Stomach (tissue), 4 donors: Measurements from ENCODE around the gene ACER1.

Source experiments
- POLR2A ChIP-seq, 4 donors: fragments of 450-650 bp; IDR thresholded peaks; one replicate each; pipeline ENCODE4 v1.6.1; 2016; ENCODE audit warnings: antibody characterized with exemption in 4 of 4, control low read depth in 2 of 4, mild to moderate bottlenecking in 1 of 4, moderate library complexity in 1 of 4
- TF ChIP-seq, protein P1 (sequence below), 7 experiments: fragments of 450-650 bp in 4 of 7; fragments of 200-600 bp in 3 of 7; sonication (generic) in 3 of 7; IDR thresholded peaks; one replicate each; pipeline ENCODE4 v1.5.1; 2016 to 2019; ENCODE audit warnings: antibody characterized with exemption in 7 of 7, control low read depth in 2 of 7, mild to moderate bottlenecking in 1 of 7

DNA sequence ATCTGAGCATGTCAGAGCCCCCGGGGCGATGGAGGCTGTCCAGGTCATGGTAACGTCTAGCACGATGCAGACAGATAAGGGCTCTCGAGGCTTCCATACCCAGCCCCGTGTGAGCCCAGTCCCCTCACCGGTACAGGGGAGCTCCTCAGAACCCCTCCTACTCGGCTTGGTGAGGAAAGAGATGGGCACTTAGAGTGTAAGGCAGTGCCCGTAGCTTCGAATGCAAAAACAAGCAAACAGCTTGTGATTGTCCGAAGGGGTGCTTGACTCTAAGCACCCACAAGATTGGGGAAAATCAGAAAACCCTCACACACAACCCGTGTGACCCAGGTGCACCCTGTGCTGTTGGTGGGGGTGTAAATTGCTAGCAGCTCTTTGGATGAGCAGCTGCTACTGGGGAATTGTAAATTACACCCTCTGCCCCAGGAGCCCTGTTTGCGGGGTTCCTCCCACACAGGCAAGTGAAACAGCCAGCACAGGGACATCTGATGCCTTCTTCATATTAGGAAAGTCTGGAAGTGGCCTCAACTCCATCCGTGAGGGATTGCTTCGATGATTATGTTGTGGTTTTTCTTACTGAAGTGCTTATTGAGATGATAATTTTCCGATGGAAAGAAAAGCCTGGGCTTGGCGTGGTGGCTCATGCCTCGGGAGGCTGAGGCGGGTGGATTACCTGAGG lies 43.2 kb upstream of the ACER1 start:
- TF ChIP-seq, protein P1, sequence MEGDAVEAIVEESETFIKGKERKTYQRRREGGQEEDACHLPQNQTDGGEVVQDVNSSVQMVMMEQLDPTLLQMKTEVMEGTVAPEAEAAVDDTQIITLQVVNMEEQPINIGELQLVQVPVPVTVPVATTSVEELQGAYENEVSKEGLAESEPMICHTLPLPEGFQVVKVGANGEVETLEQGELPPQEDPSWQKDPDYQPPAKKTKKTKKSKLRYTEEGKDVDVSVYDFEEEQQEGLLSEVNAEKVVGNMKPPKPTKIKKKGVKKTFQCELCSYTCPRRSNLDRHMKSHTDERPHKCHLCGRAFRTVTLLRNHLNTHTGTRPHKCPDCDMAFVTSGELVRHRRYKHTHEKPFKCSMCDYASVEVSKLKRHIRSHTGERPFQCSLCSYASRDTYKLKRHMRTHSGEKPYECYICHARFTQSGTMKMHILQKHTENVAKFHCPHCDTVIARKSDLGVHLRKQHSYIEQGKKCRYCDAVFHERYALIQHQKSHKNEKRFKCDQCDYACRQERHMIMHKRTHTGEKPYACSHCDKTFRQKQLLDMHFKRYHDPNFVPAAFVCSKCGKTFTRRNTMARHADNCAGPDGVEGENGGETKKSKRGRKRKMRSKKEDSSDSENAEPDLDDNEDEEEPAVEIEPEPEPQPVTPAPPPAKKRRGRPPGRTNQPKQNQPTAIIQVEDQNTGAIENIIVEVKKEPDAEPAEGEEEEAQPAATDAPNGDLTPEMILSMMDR (IDR thresholded peaks at IDR 0.05): no peak
- TF ChIP-seq POLR2A (IDR thresholded peaks at IDR 0.05): no peak
